ENCODE results near the gene DSTN.

Gene DSTN

DNA sequence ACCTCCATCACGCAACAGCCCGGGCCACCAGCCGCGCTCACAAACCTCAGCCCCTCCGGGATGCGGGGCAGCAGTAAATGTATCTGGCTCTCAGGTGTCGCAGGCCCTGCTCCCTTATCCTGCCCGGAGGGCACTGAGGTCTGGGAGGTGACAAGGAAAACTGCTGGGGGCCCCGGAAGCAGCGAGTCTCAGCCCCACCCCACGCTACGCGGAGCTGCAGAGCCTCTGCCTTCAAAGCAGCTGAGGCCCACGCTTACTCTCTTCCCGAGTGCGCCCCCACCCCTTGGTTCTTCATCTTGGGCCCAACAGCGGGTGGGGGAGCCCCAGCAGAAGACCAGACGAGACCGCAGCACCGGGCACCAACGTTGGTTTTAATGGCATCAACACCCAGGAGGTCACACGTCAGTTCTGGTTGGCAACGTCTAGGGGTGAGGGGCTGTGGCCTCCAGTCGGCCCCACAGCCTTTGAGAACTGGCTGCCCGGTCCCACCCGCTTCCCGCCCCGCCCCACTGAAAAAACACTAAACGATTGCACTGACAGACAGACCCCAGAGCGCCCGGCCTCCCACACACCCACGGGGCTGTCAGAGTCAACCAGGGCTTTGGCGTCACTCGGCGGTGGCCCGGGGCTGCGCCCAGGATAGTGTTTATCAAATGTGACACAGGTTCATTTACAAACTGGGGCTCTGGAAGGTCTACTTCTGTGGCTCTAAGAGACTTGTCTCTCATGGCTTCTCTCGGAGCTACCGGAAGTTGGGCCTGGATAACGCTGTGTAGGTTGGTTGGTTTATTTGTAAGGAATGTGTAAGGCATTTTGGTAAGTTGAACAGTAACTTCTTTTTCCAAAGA lies 43.7 kb downstream of the DSTN start:
- DNase-seq = no peak

- DNase-seq = no peak
Observed at GRCh38 chr20:17614176-17614811, 44.4 kb downstream of the DSTN start.

GRCh38 chr20:17614812-17615644 lies 45.2 kb downstream of the DSTN start:
- no peak for DNase-seq

DNA sequence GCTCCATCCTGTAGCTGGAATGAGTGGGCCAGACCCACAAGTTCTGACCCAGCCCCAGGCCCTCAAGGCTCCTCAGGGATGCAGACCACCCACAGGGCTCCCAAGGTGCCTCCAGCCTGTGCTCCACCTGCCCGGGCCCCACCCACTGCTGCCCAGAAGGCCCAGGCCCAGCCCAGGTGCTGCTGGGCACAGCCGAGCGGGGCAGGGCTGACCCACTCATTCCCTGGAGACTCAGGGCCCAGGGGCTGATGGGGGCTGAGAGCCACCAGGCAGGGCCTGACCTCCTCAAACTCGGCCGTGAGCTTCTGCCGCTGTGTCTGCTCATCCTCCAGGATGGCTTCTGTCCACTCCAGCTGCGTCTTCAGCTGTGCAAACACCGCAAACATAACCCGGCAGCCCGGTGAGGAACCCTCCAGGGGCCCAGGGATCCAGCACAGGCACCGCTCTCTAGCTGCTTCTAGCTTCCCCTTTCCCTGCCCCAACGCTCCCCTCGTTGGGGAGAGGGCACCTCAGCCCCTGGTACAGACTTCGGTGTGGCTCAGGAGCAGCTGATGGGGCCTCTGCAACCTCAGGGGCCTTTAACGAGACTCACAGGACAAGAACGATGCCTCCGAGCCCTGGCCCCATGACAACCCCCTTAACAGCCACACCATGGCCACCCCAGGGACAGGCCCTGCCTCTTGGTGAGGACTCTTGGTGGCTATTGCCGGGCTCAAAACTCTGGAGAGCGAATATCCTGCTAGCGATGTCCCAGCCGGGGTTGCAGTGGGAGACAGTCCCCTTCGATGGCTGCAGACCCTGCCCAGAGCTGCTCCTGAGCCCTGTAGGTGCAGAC lies 46.0 kb downstream of the DSTN start:
- no peak for DNase-seq

DNA sequence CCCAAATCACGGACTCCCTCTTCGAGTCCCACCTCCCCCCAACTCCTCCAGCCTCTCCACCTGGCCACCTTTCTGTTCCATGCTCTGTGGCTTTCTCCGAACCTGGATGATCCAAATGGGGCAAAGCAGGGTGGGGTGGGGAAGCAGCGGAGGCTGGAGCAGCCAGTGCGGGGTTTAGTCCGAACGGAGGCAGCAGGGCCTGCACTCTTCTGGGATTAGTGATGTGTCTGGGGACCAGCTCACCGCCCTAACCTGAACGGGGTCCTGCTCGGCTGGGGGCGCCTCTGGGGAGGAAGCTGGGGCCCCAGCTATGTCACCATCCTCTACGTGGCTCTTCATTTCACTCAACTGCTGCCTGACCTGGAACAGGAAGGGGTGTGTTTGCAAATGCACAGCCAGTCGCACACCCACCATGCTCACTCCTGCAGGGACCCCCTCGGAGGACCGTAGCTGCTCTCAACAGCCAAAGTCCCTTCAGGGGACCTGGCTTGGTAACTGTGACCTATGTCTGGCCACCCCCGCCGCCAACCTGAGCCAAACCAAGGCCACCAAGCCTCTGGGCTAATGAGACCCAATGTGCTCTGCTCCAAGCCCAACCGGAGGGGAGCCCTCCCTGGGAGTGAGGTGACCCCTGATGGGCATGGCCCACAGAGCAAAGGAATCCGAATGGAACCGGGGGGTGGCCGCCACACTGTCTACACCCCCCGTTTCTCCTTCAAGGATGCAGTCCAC lies 46.8 kb downstream of the DSTN start:
- DNase-seq = no peak

- no peak for DNase-seq
Observed at GRCh38 chr20:17617212-17617867, 47.5 kb downstream of the DSTN start.

- no peak for DNase-seq
Observed at GRCh38 chr20:17617868-17618672, 48.2 kb downstream of the DSTN start.

GRCh38 chr20:17618673-17619013 lies 48.8 kb downstream of the DSTN start:
- DNase-seq = no peak

DNA sequence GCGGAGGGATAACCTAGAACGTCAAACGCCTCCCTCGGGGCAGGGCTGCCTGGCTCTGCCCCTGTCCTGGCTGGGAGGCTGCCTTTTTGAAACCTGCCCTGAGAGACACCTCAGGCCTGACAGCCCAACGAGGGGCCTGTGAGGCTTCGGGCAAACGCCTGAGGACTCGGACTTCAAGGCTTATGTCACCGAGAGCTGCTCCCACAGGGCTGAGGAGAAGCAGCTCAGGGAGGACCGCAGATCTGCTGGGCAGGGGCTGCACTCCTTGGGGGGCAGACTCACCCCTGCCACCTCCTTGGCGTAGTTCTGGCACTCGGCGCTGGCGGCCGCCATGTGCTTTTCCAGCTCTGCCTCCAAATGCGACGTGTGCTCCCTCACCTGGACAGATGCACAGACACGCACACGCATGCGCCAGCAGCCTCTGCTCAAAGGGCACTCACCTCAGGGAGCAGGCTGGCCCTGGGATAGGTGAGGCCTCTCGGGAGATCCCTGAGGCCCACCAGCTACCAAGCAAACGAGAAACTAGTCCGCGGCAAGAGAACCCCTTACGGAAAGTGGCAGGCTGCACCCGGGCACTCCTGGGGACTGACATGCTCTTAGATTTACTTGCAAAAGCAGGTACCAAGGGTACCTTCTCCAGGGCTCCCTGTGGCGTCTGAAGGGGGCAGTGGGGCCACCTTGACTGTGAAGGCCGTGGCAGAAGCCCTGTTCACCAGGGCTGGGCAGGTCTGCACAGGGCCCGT lies 49.6 kb downstream of the DSTN start:
- no peak for DNase-seq

DNA sequence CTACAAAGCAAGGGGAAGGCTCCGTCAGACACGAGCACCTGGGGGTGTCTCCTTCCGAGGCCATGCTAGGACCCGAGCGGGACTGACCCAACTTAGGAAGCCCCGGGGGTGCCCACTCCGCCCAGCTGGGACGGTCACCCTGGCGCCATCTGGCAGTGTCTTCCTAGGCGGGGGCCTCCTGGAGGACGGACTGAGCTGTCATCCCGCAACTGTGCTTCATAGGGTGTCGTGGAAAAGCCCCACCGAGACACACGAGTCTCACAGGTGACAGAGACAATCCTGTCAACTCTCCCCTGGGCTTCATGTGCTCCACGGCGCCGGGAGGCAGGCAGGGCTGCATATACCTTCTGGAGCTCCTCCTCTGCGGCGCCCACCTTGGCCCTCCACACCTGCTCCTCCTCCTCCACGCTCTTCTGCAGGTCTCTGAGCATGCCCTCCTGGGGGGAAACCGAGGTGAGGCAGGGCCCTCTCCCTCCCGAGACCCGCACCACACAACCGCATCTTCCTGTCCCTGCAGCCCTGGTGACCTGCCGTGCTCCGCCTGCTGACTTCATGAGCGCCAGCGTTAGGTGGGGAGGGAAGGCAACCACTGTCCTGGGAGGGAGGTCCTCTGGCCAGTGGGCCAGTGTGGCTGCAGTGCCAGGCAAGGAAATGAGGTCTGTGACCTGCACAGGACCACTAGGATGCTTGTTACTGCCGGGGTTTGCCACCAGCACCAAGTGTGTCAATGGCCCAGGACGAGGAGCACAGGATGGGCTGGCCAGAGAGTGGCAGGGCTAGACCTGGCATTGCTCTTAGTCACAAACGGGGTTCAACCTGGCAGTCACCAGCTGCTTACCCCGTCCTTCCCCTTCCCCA lies 50.7 kb downstream of the DSTN start:
- DNase-seq = no peak

DNA sequence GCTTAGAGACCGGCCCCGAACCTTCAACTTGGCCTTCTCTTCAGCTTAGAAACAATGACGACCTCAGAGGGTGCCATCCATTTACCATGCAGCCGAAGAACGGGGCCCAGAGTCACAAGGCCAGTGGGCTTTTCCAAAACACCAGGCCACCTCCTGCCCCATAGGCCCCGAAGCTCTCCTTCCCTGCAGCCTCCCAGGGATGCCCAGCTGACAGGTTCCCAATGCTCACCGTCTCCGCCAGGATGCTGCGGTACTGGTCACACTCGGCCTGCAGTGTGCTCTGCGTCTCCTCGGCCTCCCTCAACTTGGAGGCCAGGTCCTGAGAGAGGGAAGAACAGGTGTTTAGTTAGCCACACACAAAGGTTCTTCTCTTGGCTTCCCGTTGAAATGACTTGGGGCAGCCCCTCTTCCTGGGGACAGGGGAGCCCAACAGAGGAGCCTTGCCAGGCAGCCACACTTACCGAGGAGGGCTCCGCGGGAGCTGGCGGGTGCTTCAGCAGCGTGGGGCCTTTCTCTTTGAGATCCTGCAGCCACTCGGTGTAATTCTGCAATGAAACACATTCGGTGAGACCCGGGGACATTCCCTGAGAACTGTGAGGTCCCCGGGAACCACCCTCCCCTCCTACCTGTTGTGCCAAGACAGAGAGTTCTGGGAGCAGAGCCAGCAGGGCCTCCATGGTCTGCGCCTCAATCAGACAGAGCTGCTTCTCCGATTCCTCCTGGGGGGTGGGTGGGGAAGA lies 51.5 kb downstream of the DSTN start:
- DNase-seq = no peak

DNA sequence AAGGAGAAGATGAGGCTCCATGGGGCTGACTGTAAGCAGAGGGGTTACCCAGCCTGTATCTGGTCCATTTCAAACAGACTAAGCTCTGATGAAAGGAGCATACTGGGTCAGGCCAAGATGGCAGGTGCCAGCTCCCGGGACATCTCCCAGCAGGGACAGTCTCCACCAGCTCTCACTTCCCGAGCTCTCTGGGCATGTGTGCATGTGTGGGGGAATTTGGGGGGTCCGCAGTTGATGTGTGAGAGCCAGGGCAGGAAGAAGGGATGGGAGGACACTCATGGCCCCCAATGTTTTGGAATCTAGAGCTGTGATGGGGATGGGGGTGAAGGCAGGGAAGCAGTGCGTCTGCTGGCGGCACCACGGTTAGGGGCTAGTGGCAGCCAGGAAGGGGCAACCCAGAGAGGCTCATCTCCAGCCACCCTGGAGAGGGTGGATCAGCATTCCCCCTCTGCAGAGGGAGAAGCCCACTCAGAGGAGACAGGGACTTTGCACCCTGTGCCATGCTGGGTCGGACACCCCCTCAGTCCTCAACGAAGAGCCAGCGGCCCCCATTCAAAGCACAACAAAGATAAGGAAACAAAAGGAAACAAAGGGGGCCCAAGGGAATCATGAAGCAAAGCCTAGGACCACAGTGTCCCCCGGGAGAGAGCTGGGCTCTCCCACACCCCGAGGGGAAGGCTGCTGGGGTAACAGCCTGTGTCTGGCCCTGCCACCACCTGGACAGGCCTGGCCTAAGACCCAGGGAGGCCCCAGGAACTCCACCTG lies 52.4 kb downstream of the DSTN start:
- no peak for DNase-seq

- DNase-seq = no peak
Observed at GRCh38 chr20:17622851-17623508, 53.1 kb downstream of the DSTN start.

DNA sequence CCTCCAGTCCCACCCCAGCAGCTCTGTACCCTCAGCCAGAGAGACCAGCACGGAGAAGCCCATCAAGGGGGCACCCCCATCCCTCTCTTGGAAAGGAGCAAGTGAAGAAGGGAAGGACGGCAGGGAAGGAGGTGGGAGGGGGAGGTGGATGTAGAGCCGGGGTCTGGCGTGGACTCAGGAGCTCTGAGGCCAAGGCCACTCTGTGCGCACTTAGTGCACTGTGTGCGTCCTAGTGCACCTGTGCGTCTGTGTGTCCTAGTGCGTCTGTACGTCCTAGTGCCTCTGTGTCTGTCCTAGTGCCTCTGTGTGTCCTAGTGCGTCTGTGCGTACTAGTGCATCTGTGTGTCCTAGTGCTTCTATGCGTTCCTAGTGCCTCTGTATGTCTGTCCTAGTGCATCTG lies 54.2 kb downstream of the DSTN start:
- no peak for DNase-seq

DNA sequence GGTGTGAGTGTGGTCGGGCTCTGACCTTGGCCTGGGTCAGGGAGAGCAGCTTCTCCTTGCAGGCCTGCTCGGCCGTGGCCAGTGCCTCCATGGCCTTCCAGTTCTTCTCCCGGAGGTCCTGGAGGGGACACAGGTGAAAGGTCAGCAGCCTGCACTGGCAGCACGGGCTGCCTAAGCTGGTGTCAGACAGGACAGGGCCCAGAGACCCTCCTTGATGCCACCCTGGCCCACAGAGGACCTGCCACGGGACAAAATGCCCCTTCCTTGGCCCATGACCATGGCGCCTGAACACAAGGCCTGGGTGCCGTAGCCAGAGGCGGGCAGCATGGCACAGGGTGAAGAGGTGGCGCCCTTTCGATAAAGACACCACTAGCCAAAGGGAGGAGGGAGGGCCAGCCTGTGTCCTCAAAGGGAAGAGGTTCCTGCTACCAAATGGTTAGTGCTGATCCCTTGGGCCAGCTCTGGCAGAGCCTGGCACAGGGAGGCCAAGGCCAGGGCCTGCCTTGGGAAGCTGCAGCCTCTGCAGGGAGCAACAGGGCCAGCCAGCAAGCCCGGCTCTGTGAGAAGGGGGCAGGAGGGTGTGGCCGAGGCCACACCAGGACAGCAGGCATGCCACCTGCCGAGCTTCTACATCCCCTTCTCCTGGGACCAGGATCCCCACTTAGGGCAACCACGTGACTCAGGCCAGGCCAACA lies 54.8 kb downstream of the DSTN start:
- no peak for DNase-seq

All from NCI-H1436 treated with DMSO at 0.1 percent for 48 hours (cell line).